GM12874 (cell line): ENCODE results near the gene TNK2.

ENCODE experiments used
- CTCF ChIP-seq: IDR thresholded peaks from 2 replicates; pipeline ENCODE4 v1.5.1; 2011; ENCODE audit warnings: low read depth, mild to moderate bottlenecking, control low read depth, low read length, moderate library complexity; ENCODE audit not compliant: insufficient read depth

The TNK2 gene

GRCh38 chr3:195868866-195869412 is 39.4 kb downstream of the TNK2 start:
- TF ChIP-seq CTCF, result no peak

GRCh38 chr3:195868336-195868865 is 40.0 kb downstream of the TNK2 start:
- TF ChIP-seq CTCF, result no peak

GRCh38 chr3:195867631-195868335 is 40.6 kb downstream of the TNK2 start:
- no peak for TF ChIP-seq CTCF

GRCh38 chr3:195866686-195867511 is 41.5 kb downstream of the TNK2 start:
- TF ChIP-seq CTCF, result no peak

GRCh38 chr3:195865752-195866151 is 42.6 kb downstream of the TNK2 start:
- TF ChIP-seq CTCF, result no peak

- TF ChIP-seq CTCF, result peak; percentile 95
These were observed 45.0 kb downstream of the TNK2 start for GRCh38 chr3:195863121-195864061.
